A673 (cell line): ENCODE results near the gene P2RY2. TPM values are rescaled to one million over a fixed set of nuclear protein-coding genes. Genes with fewer than 3 reads are reported as not detected.

Experiments used
- BruUV-seq: library from RNA; stranded (reverse); fragments of 400-500 nt; replicated peaks from 2 replicates; lab custom pipeline; 2021; lab: Mats Ljungman, UMichigan
- CTCF ChIA-PET: fragments of 300-600 bp; sonication (Branson Sonifier 250); formaldehyde crosslinking; loops from one replicate; lab custom pipeline; 2022; ENCODE audit warnings: antibody characterized with exemption; lab: Charles Lee
- POLR2A ChIA-PET: fragments of 300-600 bp; sonication (Branson Sonifier 250); formaldehyde crosslinking; loops from one replicate; lab custom pipeline; 2022; ENCODE audit warnings: antibody characterized with exemption; ENCODE audit not compliant: low non-redundant PET; lab: Charles Lee
- DNase-seq: peaks from one replicate; pipeline ENCODE4 v3.0.0-alpha.2; 2015; ENCODE audit warnings: low spot score
- H3K27ac ChIP-seq: fragments of 200-600 bp; sonication (generic); 2 replicates; pipeline ENCODE4 v1.5.1; 2016; ENCODE audit warnings: mixed run types, low read depth, mild to moderate bottlenecking, mixed read lengths, antibody characterized with exemption, low read length; ENCODE audit not compliant: poor library complexity, severe bottlenecking
- H3K27me3 ChIP-seq: fragments of 200-600 bp; sonication (generic); replicated peaks from 2 replicates; pipeline ENCODE4 v1.6.1; 2017; ENCODE audit warnings: mixed run types, low read depth, mild to moderate bottlenecking, mixed read lengths, antibody characterized with exemption, low read length; ENCODE audit not compliant: insufficient read depth, poor library complexity
- H3K36me3 ChIP-seq: fragments of 200-600 bp; sonication (generic); 2 replicates; pipeline ENCODE4 v1.6.1; 2016; ENCODE audit warnings: mixed run types, mild to moderate bottlenecking, mixed read lengths, antibody characterized with exemption, low read length; ENCODE audit not compliant: insufficient read depth, poor library complexity, severe bottlenecking
- H3K4me1 ChIP-seq: fragments of 200-600 bp; sonication (generic); 2 replicates; pipeline ENCODE4 v1.6.1; 2017; ENCODE audit warnings: mixed run types, mild to moderate bottlenecking, mixed read lengths, antibody characterized with exemption, low read length; ENCODE audit not compliant: insufficient read depth, poor library complexity, severe bottlenecking
- H3K4me3 ChIP-seq: fragments of 200-600 bp; sonication (generic); 2 replicates; pipeline ENCODE4 v1.5.1; 2016; ENCODE audit warnings: low read depth, mixed run types, mild to moderate bottlenecking, mixed read lengths, low read length; ENCODE audit not compliant: poor library complexity, severe bottlenecking
- H3K9me3 ChIP-seq: fragments of 200-600 bp; sonication (generic); 2 replicates; pipeline ENCODE4 v1.6.1; 2016; ENCODE audit warnings: mixed run types, low read depth, mild to moderate bottlenecking, mixed read lengths, antibody characterized with exemption, low read length; ENCODE audit not compliant: poor library complexity, severe bottlenecking
- EZH2 ChIP-seq: fragments of 200-600 bp; sonication (generic); IDR thresholded peaks from 2 replicates; pipeline ENCODE4 v1.6.1; 2017; ENCODE audit warnings: borderline replicate concordance, low read depth, mild to moderate bottlenecking, mixed read lengths, antibody characterized with exemption, low read length; ENCODE audit not compliant: poor library complexity, severe bottlenecking
- intact Hi-C: fragments of 100-400 bp; cut with micrococcal nuclease; formaldehyde crosslinking; loops from one replicate; pipeline ENCODE4 v1.10.0; 2022; ENCODE audit not compliant: unreplicated experiment
- total RNA-seq: library from RNA; stranded (reverse); gene quantifications from 2 replicates; pipeline ENCODE4 v1.2.3, GENCODE V29; 2021
- TF ChIP-seq, protein P1 (sequence below): fragments of 300-800, 200-600 bp; sonication (generic); conservative IDR thresholded peaks from 2 replicates; pipeline ENCODE4 v1.5.1; 2017; ENCODE audit warnings: low read depth, mild to moderate bottlenecking, antibody characterized with exemption, low read length, moderate library complexity, mixed read lengths

P2RY2 gene
- total RNA-seq, 1 experiment from 2014 or later: not detected

DNA sequence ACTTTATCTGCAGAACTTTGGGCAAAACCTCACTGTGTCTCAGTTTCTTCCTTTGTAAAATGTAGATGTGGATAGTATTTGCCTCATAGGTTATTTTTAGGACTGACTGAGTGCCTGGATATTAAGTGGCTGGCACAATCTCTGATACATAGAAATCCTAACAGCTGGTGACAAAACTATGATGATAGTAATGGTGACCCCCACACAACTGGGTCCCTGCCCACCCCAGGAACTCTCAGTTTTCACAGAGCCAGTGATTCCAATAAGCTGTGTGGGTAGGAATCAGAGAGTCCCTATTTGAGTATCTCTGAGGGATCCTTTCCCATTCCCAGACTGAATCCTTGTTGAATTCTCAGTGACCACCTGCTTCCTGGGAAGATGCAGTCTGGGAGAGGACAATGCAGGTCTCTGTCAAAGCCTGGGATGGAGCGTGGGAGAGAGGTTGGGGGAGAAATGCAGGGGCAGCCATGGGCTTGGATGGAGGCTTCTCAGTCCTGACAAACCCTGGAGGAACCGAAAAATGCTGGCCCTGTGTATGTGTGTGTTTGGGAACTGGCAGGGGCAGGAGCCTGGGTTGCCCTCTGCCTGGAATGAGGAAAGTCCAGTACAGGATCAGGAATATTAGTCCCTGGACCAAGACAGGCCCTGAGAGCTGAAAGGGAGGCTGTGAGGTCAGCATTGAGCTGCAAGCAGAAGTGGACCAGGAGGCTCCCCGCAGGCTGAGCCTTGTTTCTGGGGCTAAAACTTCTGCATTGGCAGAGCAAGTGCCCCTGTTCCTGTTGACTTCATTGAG lies 48.0 kb downstream of the P2RY2 start:
- Histone ChIP-seq H3K27me3 (peaks cover 20% of the 10 kb centered on the region), H3K9me3 (no peaks in the 10 kb centered on the region), H3K27ac (no peak overlapping the region), H3K4me3 (no peak overlapping the region), H3K4me1 (no peaks in the 10 kb centered on the region), H3K36me3 (no peaks in the 10 kb centered on the region)
- DNase-seq: no peak
- no TSS peak for BruUV-seq
- intact Hi-C loops: no loop called here
- POLR2A ChIA-PET: no interaction called here
- CTCF ChIA-PET: interaction anchor here (0.7 kb wide), 1 partner anchor 124 kb away, joined by 3 read pairs; no protein-coding TSS in a partner anchor
- TF ChIP-seq EZH2: no peak
- TF ChIP-seq, protein P1, sequence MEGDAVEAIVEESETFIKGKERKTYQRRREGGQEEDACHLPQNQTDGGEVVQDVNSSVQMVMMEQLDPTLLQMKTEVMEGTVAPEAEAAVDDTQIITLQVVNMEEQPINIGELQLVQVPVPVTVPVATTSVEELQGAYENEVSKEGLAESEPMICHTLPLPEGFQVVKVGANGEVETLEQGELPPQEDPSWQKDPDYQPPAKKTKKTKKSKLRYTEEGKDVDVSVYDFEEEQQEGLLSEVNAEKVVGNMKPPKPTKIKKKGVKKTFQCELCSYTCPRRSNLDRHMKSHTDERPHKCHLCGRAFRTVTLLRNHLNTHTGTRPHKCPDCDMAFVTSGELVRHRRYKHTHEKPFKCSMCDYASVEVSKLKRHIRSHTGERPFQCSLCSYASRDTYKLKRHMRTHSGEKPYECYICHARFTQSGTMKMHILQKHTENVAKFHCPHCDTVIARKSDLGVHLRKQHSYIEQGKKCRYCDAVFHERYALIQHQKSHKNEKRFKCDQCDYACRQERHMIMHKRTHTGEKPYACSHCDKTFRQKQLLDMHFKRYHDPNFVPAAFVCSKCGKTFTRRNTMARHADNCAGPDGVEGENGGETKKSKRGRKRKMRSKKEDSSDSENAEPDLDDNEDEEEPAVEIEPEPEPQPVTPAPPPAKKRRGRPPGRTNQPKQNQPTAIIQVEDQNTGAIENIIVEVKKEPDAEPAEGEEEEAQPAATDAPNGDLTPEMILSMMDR: no peak

DNA sequence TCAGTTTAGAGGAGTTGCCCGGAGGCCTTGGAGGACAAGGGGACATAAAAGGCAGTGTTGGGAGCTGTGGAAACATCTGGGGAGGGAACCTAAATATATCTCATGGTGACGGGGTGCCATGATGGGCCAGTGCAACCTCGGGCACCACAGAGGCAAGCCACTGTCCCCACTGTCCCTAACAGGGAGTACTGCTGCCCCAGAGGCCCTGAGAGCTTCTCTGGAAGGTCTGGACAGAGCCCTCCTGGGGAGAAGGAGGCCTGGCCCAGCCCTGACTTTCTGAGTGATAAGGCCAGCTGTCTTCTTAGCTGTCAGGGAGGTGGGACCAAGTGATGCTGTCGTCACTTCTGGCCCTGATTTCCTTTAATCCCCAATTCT lies 48.6 kb downstream of the P2RY2 start:
- no peaks in the 10 kb centered on the region for H3K36me3 ChIP-seq
- H3K27me3 ChIP-seq: peaks cover 20% of the 10 kb centered on the region
- ChIA-PET CTCF (no interaction called here), POLR2A (no interaction called here)
- no peak overlapping the region for H3K27ac ChIP-seq
- intact Hi-C loops: no loop called here
- TF ChIP-seq EZH2: no peak
- TF ChIP-seq, protein P1: no peak
- DNase-seq: no peak
- H3K4me1 ChIP-seq: no peaks in the 10 kb centered on the region
- H3K4me3 ChIP-seq: no peak overlapping the region
- BruUV-seq: no TSS peak
- no peaks in the 10 kb centered on the region for H3K9me3 ChIP-seq

DNA sequence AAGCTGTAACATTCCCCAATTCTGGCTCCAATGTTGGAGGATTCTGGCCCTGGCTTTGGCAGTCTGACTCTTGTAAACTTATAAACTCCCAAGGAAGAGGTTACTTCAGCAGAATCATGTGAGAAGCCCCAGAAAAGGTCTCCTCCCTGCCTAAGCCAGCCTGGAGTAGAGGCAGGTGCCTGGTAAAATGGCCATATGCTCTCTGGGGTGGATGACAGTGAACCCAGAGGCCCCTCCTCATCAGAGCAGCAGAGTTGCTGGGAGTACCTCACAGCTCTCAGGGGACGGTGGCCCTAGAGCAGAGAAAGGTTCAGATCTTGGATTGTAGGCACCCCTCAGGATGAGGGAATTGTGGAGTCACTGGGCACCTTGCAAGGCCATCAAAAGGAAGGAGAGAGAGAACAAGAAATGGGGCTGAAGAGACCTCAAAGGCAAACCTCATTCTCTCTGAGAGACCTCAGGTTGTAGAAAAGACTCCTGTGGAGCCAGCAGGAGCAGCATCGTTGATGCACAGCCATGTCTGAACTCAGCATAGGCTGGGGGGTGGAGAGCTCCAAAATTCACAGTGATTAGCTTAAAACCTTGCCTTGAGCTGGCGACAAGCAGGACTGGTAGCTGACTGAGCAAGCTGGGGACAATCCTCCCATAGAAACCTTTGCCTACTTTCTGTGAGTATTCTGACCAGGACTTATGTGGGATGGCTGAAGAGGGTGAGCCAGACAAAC lies 49.2 kb downstream of the P2RY2 start:
- ChIA-PET CTCF (no interaction called here), POLR2A (no interaction called here)
- H3K27me3 ChIP-seq: peaks cover 20% of the 10 kb centered on the region
- H3K27ac ChIP-seq: no peak overlapping the region
- no peak for DNase-seq
- TF ChIP-seq EZH2: no peak
- TF ChIP-seq, protein P1: no peak
- no TSS peak for BruUV-seq
- no peaks in the 10 kb centered on the region for H3K36me3 ChIP-seq
- intact Hi-C loops: no loop called here
- no peak overlapping the region for H3K4me3 ChIP-seq
- H3K4me1 ChIP-seq: no peaks in the 10 kb centered on the region
- no peaks in the 10 kb centered on the region for H3K9me3 ChIP-seq
